SH-SY5Y (cell line): ENCODE results near the gene LLGL1.

Experiments
- GATA2 ChIP-seq: IDR thresholded peaks from 2 replicates; pipeline ENCODE4 v1.6.1; 2011; ENCODE audit warnings: mild to moderate bottlenecking, low read depth, low read length
- GATA3 ChIP-seq: IDR thresholded peaks from 2 replicates; pipeline ENCODE4 v1.6.1; 2011; ENCODE audit warnings: low read depth, mild to moderate bottlenecking, low read length, moderate library complexity

DNA sequence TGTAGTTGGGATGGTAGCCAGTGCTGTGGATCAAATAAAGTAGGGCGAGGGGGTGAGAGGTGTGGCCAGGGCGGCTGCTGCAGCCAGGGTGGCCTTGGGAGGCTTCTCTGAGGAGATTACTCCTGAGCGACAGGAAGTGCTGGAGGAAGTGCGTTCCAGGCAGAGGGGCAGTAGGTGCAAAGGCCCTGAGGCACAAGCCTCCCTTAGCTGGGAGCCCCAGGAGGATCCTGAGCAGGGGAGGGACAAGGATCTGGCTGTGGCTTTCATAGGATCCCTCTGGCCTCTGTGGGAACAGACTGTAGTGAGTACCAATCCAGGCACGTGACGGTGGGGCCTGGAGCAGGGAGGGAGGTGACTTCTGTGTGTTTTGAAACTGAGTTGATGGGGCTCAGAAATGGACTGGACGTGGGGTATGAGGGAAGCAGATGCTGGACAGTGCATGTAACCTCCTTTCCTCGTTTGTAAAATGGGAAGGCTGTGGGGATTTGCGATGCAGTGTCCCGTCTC is 2.8 kb downstream of the LLGL1 start:
- TF ChIP-seq GATA3 (no peak), GATA2 (no peak)
